ENCODE measurements around the gene RFX4.

GRCh38 chr12:106722837-106723236 lies 140.0 kb downstream of the RFX4 start:
- TF ChIP-seq EZH2 (IDR thresholded peaks at IDR 0.05; ENCODE audit: low read length, missing control alignments) (no peak), CTCF (conservative IDR thresholded peaks at IDR 0.05 in 1 of 2, IDR thresholded peaks at IDR 0.05 in 1 of 2; ENCODE audit: low read depth in 1 of 2, low read length in 2 of 2) (peak in 1 of 2 donors; percentile 10)
